Measurements from ENCODE around the gene OR10G2.

The OR10G2 gene

DNA sequence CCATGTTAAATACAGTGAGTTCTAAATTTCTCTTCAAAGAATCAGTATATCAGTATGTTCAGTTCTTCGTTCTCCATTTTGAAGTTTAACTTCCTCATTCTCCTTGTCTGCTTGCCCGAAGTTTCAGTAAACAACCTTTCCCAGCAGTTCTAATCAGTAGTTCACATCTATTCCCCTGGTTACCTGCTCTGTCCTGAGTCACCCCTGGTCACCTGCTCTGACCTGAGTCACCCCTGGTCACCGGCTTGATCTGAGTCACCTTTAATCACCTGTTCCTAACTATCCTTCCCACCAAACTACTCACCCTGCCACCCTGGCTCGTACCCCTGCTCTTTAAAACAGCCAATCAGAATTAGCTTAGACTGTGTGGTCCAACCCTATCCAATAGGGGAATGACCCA, 45.4 kb downstream of the OR10G2 start:
- in situ Hi-C loops (cut with HindIII; ENCODE audit: low sequenced_read_pairs): no loop called here

Data from DLD1 (cell line).